ENCODE measurements around the gene MAST4.

The MAST4 gene

GRCh38 chr5:66882606-66883227 lies 286.5 kb downstream of the MAST4 start:
- FAIRE-seq: no peak

GRCh38 chr5:66884564-66885243 lies 288.5 kb downstream of the MAST4 start:
- FAIRE-seq: no peak

GRCh38 chr5:66886941-66887340 lies 290.7 kb downstream of the MAST4 start:
- FAIRE-seq: no peak

DNA sequence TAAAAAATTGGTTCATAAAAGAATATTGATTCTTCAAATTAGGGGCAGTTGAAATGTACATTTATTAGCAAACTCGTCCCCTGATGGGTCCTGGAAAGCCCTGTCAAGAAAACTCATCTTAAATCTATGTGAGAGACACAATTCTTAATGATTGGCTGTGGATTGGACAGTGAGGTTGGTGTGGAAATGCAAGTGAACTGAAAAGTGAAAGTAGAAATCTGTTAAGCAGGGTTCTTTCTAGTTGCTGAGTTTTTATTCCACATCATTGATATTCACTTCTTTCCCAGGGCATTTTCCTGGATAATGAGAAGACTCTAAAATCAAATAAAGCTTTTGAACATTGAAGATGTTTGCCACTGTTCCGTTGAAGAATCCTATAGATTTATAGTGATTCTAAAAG lies 292.4 kb downstream of the MAST4 start:
- peak; percentile 75 for FAIRE-seq

- FAIRE-seq: peak; percentile 45
Measured at GRCh38 chr5:66889056-66889455, 292.9 kb downstream of the MAST4 start.

GRCh38 chr5:66889524-66889923 lies 293.3 kb downstream of the MAST4 start:
- FAIRE-seq: no peak

GRCh38 chr5:66891184-66891925 lies 295.2 kb downstream of the MAST4 start:
- peak; percentile 5 for FAIRE-seq

GRCh38 chr5:66892716-66893115 lies 296.5 kb downstream of the MAST4 start:
- FAIRE-seq: no peak

DNA sequence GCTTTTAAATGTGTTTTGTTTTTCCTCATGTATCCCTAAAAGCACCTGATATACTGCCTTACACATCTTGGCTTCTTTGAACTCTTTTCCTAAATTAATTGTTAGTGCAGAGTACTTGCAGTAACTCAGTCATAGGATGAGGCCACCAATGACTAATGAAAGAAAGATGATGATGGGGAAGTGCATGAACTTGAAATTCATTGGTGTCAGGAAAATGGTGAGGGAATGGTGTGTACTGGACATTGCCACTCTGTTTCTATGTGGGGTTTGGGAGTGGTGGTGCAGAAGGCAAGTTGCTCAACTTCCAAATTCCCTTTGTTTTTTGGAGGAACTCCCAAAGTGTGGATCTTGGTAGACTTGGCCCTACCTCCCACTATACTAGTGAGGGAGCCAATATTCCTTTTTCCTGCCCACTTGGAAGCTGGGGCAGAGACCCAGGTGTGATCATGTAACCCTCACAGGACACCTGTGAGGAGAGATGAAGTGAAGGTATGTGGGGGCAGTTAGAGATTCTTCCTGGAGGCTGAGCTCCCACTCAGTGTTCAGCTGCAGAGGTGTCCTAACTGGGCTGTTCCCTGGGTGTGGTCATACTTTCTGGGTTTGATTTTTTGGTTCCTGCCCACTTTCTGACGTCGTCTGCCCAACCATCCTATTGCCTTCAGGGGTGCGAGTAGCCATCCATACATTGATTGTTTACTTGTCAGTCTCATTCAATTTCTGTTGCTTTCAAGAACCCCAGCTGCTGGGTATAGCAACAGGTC lies 298.5 kb downstream of the MAST4 start:
- no peak for FAIRE-seq

DNA sequence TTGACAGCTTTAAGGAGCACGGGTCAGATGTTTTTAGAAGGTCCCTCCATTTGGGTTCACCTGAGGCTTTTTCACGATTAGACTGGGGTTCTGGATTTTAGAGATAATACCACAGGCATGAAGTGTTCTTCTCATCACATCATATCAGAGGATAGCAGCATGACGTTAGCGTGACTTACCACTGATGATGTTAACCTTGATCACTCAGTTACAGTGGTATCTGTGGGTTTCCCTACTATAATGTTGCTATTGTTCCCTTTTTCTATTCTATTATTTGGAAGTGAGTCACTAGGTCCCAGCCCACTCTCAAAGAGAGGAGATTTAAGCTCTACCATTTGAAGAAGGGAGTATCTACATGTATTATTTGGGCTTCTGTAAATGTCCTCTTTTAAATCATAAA lies 300.0 kb downstream of the MAST4 start:
- no peak for FAIRE-seq

- no peak for FAIRE-seq
Measured at GRCh38 chr5:66897356-66897755, 301.2 kb downstream of the MAST4 start.

DNA sequence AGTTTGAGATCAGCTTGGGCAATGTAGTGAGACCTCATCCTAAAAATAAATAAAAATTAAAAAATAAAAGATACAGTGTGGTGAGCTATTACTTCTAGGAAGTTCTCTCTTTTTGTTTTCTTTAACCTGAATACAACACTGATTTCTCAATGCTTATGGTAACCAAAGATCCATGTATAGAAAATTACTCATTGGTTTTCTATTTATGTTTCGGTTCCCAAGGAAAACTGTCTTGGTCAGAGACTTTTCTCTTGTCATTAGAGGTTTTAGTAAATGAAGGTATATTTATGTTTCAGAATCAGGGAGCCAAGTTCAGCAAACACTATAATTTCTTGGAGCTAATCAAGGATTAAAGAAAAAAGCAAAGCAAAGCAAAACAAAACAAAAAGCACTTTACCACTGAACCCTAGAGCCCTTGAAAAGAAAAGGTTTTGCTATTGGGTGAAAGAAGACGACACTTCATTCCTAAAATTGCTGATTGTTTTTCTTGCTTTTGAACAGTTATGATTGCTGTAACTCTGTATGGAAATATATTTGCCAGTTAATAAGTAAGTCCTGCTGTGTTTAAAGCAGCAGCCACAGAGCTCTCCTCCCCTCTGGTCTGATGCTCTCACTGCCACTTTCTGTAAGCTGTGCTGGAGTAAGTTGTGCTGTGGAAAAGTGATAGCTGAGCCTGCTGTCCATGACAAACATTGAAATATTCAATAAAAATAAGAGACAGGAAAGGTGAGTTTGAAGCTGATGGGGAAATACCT lies 302.2 kb downstream of the MAST4 start:
- no peak for FAIRE-seq

DNA sequence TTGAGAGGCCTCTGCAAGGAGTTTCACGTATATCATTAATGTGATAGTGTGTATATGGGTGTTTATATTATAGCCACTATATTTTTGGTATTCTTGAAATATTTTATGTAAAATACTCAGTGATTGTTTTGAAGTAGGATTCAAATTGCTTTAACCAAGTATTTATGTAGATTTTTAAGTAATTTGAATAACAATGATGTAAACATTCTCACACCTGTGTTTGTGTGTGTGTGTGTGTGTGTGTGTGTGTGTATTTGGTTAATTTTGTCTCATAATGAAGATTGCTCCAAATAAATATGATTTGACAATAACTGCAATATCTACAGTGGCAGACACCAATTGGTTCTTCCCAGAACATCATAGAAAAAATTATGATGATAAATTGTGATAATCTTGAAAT lies 307.0 kb downstream of the MAST4 start:
- no peak for FAIRE-seq

GRCh38 chr5:66903709-66904108 lies 307.5 kb downstream of the MAST4 start:
- FAIRE-seq: no peak

- no peak for FAIRE-seq
Measured at GRCh38 chr5:66904189-66904588, 308.0 kb downstream of the MAST4 start.

GRCh38 chr5:66906021-66906420 lies 309.8 kb downstream of the MAST4 start:
- FAIRE-seq: no peak

DNA sequence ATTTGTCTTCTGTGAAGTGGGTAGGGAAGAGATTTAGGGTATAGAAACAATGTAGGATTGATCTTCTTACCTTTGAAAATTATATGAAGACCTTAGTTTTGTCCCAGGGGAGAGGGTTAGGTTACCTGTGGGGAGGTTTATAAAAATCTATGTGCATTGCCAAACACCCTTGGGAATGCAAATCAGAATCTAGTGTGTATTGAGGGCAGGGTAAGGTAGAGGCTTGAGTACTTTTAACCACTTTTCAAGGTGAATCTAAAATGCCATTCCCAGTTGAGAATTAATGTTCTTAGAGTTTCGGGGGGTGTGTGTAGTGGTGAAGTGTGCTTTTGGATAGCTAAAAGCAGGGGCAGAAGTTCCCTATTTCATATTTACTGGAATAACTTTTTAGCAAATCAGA lies 312.0 kb downstream of the MAST4 start:
- no peak for FAIRE-seq

DNA sequence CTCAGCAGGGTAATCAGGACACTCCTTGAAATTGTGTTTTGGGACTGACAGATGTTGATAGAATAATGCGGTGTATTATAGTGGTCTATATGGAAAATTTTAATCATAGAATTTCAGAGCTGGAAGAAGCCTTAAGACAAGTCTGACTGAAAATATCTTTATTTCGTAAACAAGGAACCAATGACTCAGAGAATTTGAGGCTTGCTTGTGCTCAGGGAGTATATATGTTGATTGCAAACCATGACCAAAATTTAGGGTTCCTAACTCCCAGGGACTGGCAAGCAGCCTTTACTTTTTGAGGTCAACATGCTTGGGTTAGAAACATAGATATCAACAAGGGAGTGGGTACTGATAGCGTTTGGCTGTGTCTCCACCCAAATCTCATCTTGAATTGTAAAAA lies 313.2 kb downstream of the MAST4 start:
- FAIRE-seq: no peak

- FAIRE-seq: no peak
Measured at GRCh38 chr5:66912787-66913186, 316.6 kb downstream of the MAST4 start.

DNA sequence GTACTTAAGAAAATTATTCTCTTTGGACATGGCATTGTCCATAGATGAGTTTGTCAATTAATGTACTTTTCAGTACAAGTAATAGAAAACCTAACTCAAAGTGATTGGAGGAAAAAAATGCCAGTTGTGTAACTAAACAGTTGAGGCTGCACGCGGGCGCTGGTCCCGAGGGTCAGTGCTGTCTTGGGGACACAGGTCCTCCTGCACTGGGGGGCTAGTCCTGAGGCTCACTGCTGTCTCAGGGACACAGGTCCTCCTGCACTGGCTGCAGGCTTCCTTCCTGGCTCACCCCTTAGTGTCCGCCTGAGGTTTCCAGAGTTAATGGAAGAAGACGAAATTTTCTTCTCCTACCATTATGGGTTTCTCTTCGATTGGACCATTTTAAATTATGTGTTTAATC lies 319.3 kb downstream of the MAST4 start:
- FAIRE-seq: no peak

GRCh38 chr5:66922881-66923280 lies 326.7 kb downstream of the MAST4 start:
- no peak for FAIRE-seq

GRCh38 chr5:66923457-66923856 lies 327.3 kb downstream of the MAST4 start:
- FAIRE-seq: no peak

- no peak for FAIRE-seq
Measured at GRCh38 chr5:66923922-66924321, 327.7 kb downstream of the MAST4 start.

All from islet of Langerhans (tissue), 1 donor.